Trophoblast cell (in vitro differentiated cells and primary cell): ENCODE results near the gene SLC29A3.

Experiments
- DNase-seq, 2 donors: peaks; one replicate each; pipeline ENCODE4 v3.0.0-alpha.2; 2016
- H2AFZ ChIP-seq: 2 replicates; pipeline ENCODE4 v1.6.1; 2013; ENCODE audit warnings: low read length, moderate library complexity, mild to moderate bottlenecking; ENCODE audit not compliant: insufficient read depth, poor library complexity
- H2AK5ac ChIP-seq: 2 replicates; pipeline ENCODE4 v1.6.1; 2013; ENCODE audit warnings: mild to moderate bottlenecking, low read length
- H2BK120ac ChIP-seq: 2 replicates; pipeline ENCODE4 v1.6.1; 2013; ENCODE audit warnings: low read length, mild to moderate bottlenecking, moderate library complexity; ENCODE audit not compliant: insufficient read depth, poor library complexity
- H2BK12ac ChIP-seq: 2 replicates; pipeline ENCODE4 v1.6.1; 2013; ENCODE audit warnings: mild to moderate bottlenecking, low read length, moderate library complexity
- H2BK5ac ChIP-seq: 2 replicates; pipeline ENCODE4 v1.6.1; 2013; ENCODE audit warnings: low read length, low read depth, moderate library complexity, mild to moderate bottlenecking; ENCODE audit not compliant: poor library complexity
- H3K14ac ChIP-seq: 2 replicates; pipeline ENCODE4 v1.6.1; 2013; ENCODE audit warnings: mild to moderate bottlenecking, low read length
- H3K18ac ChIP-seq: 2 replicates; pipeline ENCODE4 v1.6.1; 2013; ENCODE audit warnings: mild to moderate bottlenecking, low read length
- H3K23ac ChIP-seq: 2 replicates; pipeline ENCODE4 v1.6.1; 2013; ENCODE audit warnings: low read length
- H3K27ac ChIP-seq: 2 replicates; pipeline ENCODE4 v1.5.1; 2013; ENCODE audit warnings: low read depth, mild to moderate bottlenecking, inconsistent platforms, low read length, moderate library complexity
- H3K27me3 ChIP-seq: 2 replicates; pipeline ENCODE4 v1.6.1; 2013; ENCODE audit warnings: inconsistent platforms, mild to moderate bottlenecking, low read length, moderate library complexity; ENCODE audit not compliant: insufficient read depth
- H3K36me3 ChIP-seq, 2 experiments: 1 replicate in 1 of 2; 2 replicates in 1 of 2; pipeline ENCODE4 v1.6.1; 2013; ENCODE audit warnings: low read length in 2 of 2, mild to moderate bottlenecking in 2 of 2, moderate library complexity in 1 of 2; ENCODE audit not compliant: insufficient read depth in 2 of 2, control insufficient read depth in 1 of 2
- H3K4ac ChIP-seq: 2 replicates; pipeline ENCODE4 v1.6.1; 2013; ENCODE audit warnings: low read depth, mild to moderate bottlenecking, low read length, moderate library complexity
- H3K4me1 ChIP-seq, 2 experiments: 1 replicate in 1 of 2; 2 replicates in 1 of 2; pipeline ENCODE4 v1.6.1; 2013; ENCODE audit warnings: low read length in 2 of 2, mild to moderate bottlenecking in 2 of 2, moderate library complexity in 1 of 2; ENCODE audit not compliant: insufficient read depth in 2 of 2, control insufficient read depth in 1 of 2
- H3K4me2 ChIP-seq: 2 replicates; pipeline ENCODE4 v1.6.1; 2013; ENCODE audit warnings: inconsistent platforms, mild to moderate bottlenecking, low read length, moderate library complexity
- H3K4me3 ChIP-seq: 2 replicates; pipeline ENCODE4 v1.5.1; 2013; ENCODE audit warnings: mild to moderate bottlenecking, low read depth, low read length, inconsistent platforms
- H3K79me1 ChIP-seq: one replicate; pipeline ENCODE4 v1.6.1; 2013; ENCODE audit warnings: low read length
- H3K79me2 ChIP-seq: 2 replicates; pipeline ENCODE4 v1.6.1; 2013; ENCODE audit warnings: low read length, mild to moderate bottlenecking; ENCODE audit not compliant: control insufficient read depth, insufficient read depth, poor library complexity
- H3K9ac ChIP-seq: 2 replicates; pipeline ENCODE4 v1.6.1; 2013; ENCODE audit warnings: mild to moderate bottlenecking, low read length
- H3K9me3 ChIP-seq: 2 replicates; pipeline ENCODE4 v1.6.1; 2013; ENCODE audit warnings: low read depth, mild to moderate bottlenecking, control low read depth, inconsistent platforms, low read length; ENCODE audit not compliant: insufficient read depth
- H4K12ac ChIP-seq: 2 replicates; pipeline ENCODE4 v1.6.1; 2013; ENCODE audit warnings: low read depth, mild to moderate bottlenecking, low read length, moderate library complexity
- H4K8ac ChIP-seq: 2 replicates; pipeline ENCODE4 v1.6.1; 2013; ENCODE audit warnings: low read depth, mild to moderate bottlenecking, low read length, moderate library complexity
- H4K91ac ChIP-seq: one replicate; pipeline ENCODE4 v1.6.1; 2013; ENCODE audit warnings: low read depth, mild to moderate bottlenecking, low read length, moderate library complexity
- WGBS: extraction: QIAGEN DNeasy Blood & Tissue Kit; methylation state at CpG from one replicate; pipeline ENCODE4 v1.1.7; 2013; ENCODE audit warnings: missing lambda C conversion rate; ENCODE audit not compliant: insufficient read length, insufficient coverage; ENCODE audit errors: extremely low coverage; 5-methylcytosine and 5-hydroxymethylcytosine counted together

SLC29A3 gene

DNA sequence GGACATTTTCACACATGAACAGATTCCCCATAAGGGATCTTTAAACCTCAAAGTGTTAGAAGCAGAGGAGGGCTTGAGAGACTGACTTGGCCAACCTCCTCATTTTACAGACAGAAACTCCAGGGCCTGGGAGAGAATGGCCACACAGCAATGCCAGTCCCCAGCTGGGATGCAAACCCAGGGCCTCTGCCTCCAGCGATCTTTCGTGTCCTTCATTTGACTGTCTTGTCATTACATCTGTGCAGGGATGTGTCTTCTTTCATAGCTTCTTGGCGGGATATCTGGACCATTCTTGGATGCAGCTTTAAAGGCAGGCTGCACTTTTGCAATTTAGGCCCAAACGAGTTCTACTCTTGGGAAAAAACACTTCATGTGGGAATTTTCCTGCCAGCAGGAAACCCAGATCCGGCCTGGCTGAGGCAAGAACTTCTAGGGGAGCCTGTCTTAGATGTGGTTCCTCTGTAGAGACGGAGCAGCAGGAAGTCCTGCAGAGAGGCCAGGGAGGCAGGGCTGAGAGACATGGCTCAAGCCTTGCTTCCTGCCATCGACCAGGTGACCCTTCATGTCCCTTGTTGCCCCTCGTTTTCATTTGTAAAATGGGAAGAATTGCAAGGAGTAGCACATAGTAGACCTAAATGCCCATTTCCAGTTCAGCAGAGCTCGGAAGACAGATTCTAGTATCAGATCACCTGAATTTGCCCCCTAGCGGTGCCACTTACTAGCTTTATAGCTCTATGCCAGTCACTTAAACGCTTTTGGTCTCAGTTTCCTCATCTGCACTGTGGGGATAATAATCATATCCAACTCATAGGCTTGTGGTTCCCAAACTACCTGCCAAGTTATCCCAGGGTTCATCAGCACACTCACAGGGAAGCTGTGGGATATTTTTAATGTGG is 43.9 kb upstream of the SLC29A3 start:
- H3K4me1 ChIP-seq, result peaks cover 0 to 19% of the 10 kb centered on the region in 2 experiments
- H3K79me2 ChIP-seq, result peaks cover 2% of the 10 kb centered on the region
- no peak overlapping the region for H3K4me3 ChIP-seq
- no peak overlapping the region for H3K27ac ChIP-seq
- no peak overlapping the region for H3K4ac ChIP-seq
- H2BK5ac ChIP-seq, result no peak overlapping the region
- H3K4me2 ChIP-seq, result no peak overlapping the region
- no peak overlapping the region for H2BK12ac ChIP-seq
- H3K14ac ChIP-seq, result no peak overlapping the region
- no peaks in the 10 kb centered on the region for H3K27me3 ChIP-seq
- no peak overlapping the region for H3K18ac ChIP-seq
- peaks cover 16 to 30% of the 10 kb centered on the region in 2 experiments for H3K36me3 ChIP-seq
- no peak overlapping the region for H3K23ac ChIP-seq
- no peak overlapping the region for H2BK120ac ChIP-seq
- H2AFZ ChIP-seq, result no peak overlapping the region
- peaks cover 3% of the 10 kb centered on the region for H3K79me1 ChIP-seq
- DNase-seq, result no peak
- H3K9me3 ChIP-seq, result peaks cover 3% of the 10 kb centered on the region
- no peak overlapping the region for H4K91ac ChIP-seq
- WGBS, result no CpG with 5 or more reads among the region's 11 CpGs
- no peak overlapping the region for H3K9ac ChIP-seq
- no peak overlapping the region for H4K8ac ChIP-seq
- H4K12ac ChIP-seq, result no peak overlapping the region
- H2AK5ac ChIP-seq, result no peak overlapping the region

DNA sequence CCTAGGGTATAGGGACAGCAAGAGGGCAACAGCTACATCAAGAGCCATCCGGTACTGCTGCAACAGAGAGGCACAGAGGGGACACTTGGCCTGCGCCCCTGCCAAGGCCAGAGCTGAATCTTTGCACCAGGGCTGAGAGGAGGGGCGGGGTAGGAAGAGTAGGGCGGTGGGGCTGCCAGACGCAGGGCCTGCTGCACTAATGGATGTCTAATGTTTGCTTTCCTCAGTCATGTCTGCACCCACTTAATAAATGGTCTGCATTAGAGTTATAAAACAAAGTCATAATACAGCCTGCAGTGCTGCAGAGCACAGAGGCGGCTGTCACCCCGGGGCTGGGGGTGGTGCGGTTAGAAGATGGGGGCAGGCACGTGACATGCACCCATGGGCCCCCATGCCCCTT is 42.2 kb upstream of the SLC29A3 start:
- no peak overlapping the region for H3K9ac ChIP-seq
- no peak overlapping the region for H2BK12ac ChIP-seq
- no peak overlapping the region for H4K12ac ChIP-seq
- H4K8ac ChIP-seq, result no peak overlapping the region
- no peak overlapping the region for H3K18ac ChIP-seq
- no peak overlapping the region for H2BK120ac ChIP-seq
- peaks cover 3% of the 10 kb centered on the region for H3K9me3 ChIP-seq
- no peak overlapping the region for H3K23ac ChIP-seq
- H2AFZ ChIP-seq, result no peak overlapping the region
- no peaks in the 10 kb centered on the region for H3K27me3 ChIP-seq
- no peak overlapping the region for H2AK5ac ChIP-seq
- no peak overlapping the region for H2BK5ac ChIP-seq
- WGBS, result no CpG with 5 or more reads among the region's 9 CpGs
- peaks cover 25 to 40% of the 10 kb centered on the region in 2 experiments for H3K36me3 ChIP-seq
- no peak overlapping the region for H3K27ac ChIP-seq
- H4K91ac ChIP-seq, result no peak overlapping the region
- no peaks in the 10 kb centered on the region for H3K79me2 ChIP-seq
- no peak overlapping the region for H3K4me2 ChIP-seq
- H3K4me1 ChIP-seq, result peaks cover 0 to 10% of the 10 kb centered on the region in 2 experiments
- no peaks in the 10 kb centered on the region for H3K79me1 ChIP-seq
- H3K4me3 ChIP-seq, result no peak overlapping the region
- no peak for DNase-seq
- H3K14ac ChIP-seq, result no peak overlapping the region
- no peak overlapping the region for H3K4ac ChIP-seq

DNA sequence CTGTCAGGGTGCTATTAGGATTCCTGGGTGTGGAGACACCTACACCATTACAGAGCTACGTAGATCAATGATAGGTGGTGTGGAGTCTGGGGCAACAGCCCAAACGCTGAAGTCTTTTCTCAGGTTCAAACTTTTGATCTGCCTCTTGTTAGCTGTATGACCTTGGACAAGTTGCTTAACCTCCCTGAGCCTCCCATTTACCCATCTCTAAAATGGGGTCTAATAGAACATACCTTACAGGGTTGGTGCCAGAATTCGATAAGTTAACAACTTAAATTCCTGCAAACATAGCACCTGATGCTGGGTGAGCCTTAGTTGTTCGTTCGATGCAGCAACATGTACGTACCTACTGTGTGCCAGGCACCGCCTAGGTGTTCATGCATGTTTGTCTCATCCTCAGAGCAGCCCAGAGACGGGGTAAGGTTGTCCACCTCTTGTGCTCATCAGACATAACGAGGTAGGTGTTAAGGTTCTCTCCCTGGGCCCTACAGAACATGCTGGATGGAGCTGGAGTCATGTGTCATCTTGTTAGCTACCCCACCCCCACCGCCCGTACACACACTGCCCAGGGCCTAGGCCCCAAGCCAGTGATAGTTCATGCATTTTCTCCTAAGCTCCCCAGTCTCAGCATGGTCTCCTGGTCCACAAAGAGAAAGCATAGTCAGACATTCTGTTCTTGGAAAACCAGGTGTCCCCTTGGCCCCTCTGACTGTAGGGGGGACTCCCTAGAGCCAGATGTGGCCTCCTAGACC is 41.0 kb upstream of the SLC29A3 start:
- no peak overlapping the region for H3K18ac ChIP-seq
- no peak for DNase-seq

DNA sequence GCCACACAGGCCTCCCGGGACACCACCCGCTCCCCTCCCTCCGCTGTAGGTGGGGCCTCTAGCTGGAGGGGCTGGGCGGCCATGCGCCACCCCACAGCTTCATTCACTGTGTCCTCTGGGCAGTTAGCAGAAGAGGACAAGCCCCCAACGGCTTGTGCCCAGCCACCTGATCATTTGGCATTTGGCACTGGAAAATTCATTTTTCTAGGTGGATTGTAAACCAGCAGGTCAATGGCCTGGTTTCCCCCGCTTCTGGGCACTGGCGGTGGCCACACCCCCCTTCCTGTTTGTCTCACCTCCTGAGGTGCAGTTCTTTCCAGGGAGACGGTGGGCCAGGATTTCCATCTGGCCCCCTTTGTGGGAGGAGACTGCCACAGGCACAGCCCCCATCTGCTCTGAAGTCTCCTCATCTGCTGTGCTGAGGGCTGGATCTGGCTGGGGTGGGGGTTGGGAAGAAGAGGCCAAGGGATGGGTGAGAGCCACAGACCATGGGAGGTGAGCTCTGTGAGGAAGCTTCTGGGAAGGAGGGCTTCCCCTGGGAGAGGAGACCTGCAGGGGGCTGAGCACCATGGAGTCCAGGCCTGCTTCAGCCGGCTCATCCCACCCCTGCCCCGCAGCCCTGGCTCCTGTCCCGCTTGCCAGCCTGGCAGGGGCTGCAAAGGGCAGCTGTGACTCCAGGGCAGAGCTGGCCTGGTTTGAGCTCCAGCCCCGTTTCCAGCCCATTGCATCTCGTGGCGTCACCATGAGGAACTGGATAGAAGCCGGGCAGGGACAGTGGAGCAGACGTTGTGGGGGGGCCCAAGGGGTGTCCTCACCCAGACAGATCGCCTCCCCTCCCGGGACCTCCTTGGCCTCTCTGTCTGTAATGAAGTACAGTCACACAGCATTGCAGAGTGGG is 40.1 kb upstream of the SLC29A3 start:
- Histone ChIP-seq H4K12ac (no peak overlapping the region), H4K8ac (no peak overlapping the region), H3K9ac (no peak overlapping the region), H3K79me2 (no peaks in the 10 kb centered on the region), H2BK5ac (no peak overlapping the region), H2BK120ac (no peak overlapping the region), H4K91ac (no peak overlapping the region), H3K4me1 (peaks cover 0 to 5% of the 10 kb centered on the region in 2 experiments), H3K79me1 (no peaks in the 10 kb centered on the region), H3K27me3 (no peaks in the 10 kb centered on the region), H3K18ac (peak overlapping the region; percentile 16), H3K36me3 (peaks cover 39 to 50% of the 10 kb centered on the region in 2 experiments), H3K14ac (no peak overlapping the region), H3K9me3 (peaks cover 3% of the 10 kb centered on the region), H2BK12ac (no peak overlapping the region), H3K4ac (no peak overlapping the region), H3K4me2 (no peak overlapping the region), H3K4me3 (no peak overlapping the region), H2AK5ac (no peak overlapping the region), H2AFZ (no peak overlapping the region), H3K27ac (no peak overlapping the region), H3K23ac (no peak overlapping the region)
- WGBS, result no CpG with 5 or more reads among the region's 19 CpGs
- DNase-seq, result no peak

More for the DNA sequence above, 41.0 kb upstream of the SLC29A3 start:
- no peak overlapping the region for H3K4me2 ChIP-seq
- no peak overlapping the region for H3K23ac ChIP-seq
- peaks cover 34 to 46% of the 10 kb centered on the region in 2 experiments for H3K36me3 ChIP-seq
- peaks cover 0 to 5% of the 10 kb centered on the region in 2 experiments for H3K4me1 ChIP-seq
- H3K14ac ChIP-seq, result no peak overlapping the region
- H4K8ac ChIP-seq, result no peak overlapping the region
- H3K4ac ChIP-seq, result no peak overlapping the region
- no peak overlapping the region for H2AFZ ChIP-seq
- no peaks in the 10 kb centered on the region for H3K27me3 ChIP-seq
- H4K91ac ChIP-seq, result no peak overlapping the region
- H2BK5ac ChIP-seq, result no peak overlapping the region
- no peak overlapping the region for H3K27ac ChIP-seq
- H3K79me2 ChIP-seq, result no peaks in the 10 kb centered on the region
- no peak overlapping the region for H3K4me3 ChIP-seq
- H2BK12ac ChIP-seq, result no peak overlapping the region
- WGBS, result no CpG with 5 or more reads among the region's 11 CpGs
- H4K12ac ChIP-seq, result no peak overlapping the region
- H2BK120ac ChIP-seq, result no peak overlapping the region
- H2AK5ac ChIP-seq, result no peak overlapping the region
- H3K79me1 ChIP-seq, result no peaks in the 10 kb centered on the region
- H3K9ac ChIP-seq, result no peak overlapping the region
- H3K9me3 ChIP-seq, result peaks cover 3% of the 10 kb centered on the region
